Measurements from ENCODE around the gene FLT1.

DNA sequence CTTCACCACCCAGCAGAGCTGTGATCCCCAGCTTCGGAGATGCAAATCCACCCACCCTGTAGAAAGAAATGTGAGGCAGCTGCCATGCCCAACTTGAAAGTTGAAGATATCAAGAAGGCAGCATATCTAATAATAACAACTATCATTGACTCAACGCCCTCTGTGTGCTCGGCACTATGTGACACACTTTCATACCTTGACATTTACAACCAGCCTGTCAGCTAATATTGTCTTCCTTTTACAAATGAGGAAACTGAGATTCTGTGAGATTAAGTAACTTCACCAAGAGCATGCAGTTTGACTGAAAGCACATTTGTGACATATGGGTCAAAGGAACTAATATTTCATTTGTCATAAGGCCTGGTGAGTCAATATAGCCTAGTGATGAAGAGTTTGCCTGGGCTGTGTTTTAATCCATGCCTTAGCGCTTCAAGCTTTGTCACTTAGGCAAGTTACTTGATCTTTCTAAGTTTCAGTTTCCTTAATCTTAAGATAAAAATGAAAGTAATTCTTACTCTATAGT, 137.0 kb downstream of the FLT1 start:
- TF ChIP-seq TAF1 (IDR thresholded peaks at IDR 0.05; ENCODE audit: borderline replicate concordance, insufficient read depth, low read length) (no peak), SIN3A (IDR thresholded peaks at IDR 0.05; ENCODE audit: borderline replicate concordance, insufficient read depth, low read length) (no peak), POLR2AphosphoS5 (IDR thresholded peaks at IDR 0.05; ENCODE audit: low read depth, low read length) (no peak), FOXP2 (optimal IDR thresholded peaks at IDR 0.05; ENCODE audit: borderline replicate concordance, extremely low read depth, extremely low read length, insufficient read depth) (no peak)
- TF ChIP-seq, protein P1, sequence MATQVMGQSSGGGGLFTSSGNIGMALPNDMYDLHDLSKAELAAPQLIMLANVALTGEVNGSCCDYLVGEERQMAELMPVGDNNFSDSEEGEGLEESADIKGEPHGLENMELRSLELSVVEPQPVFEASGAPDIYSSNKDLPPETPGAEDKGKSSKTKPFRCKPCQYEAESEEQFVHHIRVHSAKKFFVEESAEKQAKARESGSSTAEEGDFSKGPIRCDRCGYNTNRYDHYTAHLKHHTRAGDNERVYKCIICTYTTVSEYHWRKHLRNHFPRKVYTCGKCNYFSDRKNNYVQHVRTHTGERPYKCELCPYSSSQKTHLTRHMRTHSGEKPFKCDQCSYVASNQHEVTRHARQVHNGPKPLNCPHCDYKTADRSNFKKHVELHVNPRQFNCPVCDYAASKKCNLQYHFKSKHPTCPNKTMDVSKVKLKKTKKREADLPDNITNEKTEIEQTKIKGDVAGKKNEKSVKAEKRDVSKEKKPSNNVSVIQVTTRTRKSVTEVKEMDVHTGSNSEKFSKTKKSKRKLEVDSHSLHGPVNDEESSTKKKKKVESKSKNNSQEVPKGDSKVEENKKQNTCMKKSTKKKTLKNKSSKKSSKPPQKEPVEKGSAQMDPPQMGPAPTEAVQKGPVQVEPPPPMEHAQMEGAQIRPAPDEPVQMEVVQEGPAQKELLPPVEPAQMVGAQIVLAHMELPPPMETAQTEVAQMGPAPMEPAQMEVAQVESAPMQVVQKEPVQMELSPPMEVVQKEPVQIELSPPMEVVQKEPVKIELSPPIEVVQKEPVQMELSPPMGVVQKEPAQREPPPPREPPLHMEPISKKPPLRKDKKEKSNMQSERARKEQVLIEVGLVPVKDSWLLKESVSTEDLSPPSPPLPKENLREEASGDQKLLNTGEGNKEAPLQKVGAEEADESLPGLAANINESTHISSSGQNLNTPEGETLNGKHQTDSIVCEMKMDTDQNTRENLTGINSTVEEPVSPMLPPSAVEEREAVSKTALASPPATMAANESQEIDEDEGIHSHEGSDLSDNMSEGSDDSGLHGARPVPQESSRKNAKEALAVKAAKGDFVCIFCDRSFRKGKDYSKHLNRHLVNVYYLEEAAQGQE (IDR thresholded peaks at IDR 0.05; ENCODE audit: insufficient read depth in 1 of 2, low read depth in 2 of 2, low read length in 2 of 2) = no peak
